Peyer's patch (tissue), 4 donors: ENCODE results near the gene FLT4. TPM values are rescaled to one million over a fixed set of nuclear protein-coding genes. Genes with fewer than 3 reads are reported as not detected.

ENCODE experiments used
- DNase-seq, 3 donors: peaks; one replicate each; pipeline ENCODE4 v3.0.0-alpha.2; 2017 to 2019
- H3K27ac ChIP-seq, 4 donors: fragments of 200-600 bp; sonication (generic); one replicate each; pipeline ENCODE4 v1.5.1; 2016 to 2019
- H3K27me3 ChIP-seq, 2 donors: fragments of 200-600 bp; sonication (generic); one replicate each; pipeline ENCODE4 v1.5.1; 2019
- H3K36me3 ChIP-seq, 3 donors: fragments of 200-600 bp; sonication (generic); one replicate each; pipeline ENCODE4 v1.5.1; 2016 to 2019
- H3K4me1 ChIP-seq, 4 donors: fragments of 200-600 bp; sonication (generic); one replicate each; pipeline ENCODE4 v1.5.1; 2016 to 2019
- H3K4me3 ChIP-seq, 4 donors: fragments of 200-600 bp; sonication (generic); 1 replicate in 3 of 4; 2 replicates in 1 of 4; pipeline ENCODE4 v1.5.1; 2016 to 2019; ENCODE audit warnings: mild to moderate bottlenecking in 1 of 4
- H3K9me3 ChIP-seq, 4 donors: fragments of 200-600 bp; sonication (generic); one replicate each; pipeline ENCODE4 v1.5.1; 2016 to 2019; ENCODE audit warnings: mild to moderate bottlenecking in 1 of 4
- POLR2A ChIP-seq, 2 donors: fragments of 450-650 bp; IDR thresholded peaks; one replicate each; pipeline ENCODE4 v1.5.1; 2017; ENCODE audit warnings: antibody characterized with exemption in 2 of 2, mild to moderate bottlenecking in 2 of 2, moderate library complexity in 2 of 2
- total RNA-seq, 4 donors: library from RNA; depleted of rRNA; stranded (reverse); fragments of >200 nt; gene quantifications; one replicate each; pipeline ENCODE4 v1.1.0, GENCODE V29; 2016
- TF ChIP-seq, protein P1 (sequence below), 6 experiments: fragments of 450-650 bp in 4 of 6; fragments of 200-600 bp in 2 of 6; sonication (generic) in 1 of 6; IDR thresholded peaks; one replicate each; pipeline ENCODE4 v1.5.1; 2017 to 2019; ENCODE audit warnings: antibody characterized with exemption in 6 of 6, mild to moderate bottlenecking in 3 of 6, moderate library complexity in 1 of 6

Gene FLT4
- total RNA-seq, 4 donors from 2014 or later = 3.9 to 17.3 (median 6.1) TPM

DNA sequence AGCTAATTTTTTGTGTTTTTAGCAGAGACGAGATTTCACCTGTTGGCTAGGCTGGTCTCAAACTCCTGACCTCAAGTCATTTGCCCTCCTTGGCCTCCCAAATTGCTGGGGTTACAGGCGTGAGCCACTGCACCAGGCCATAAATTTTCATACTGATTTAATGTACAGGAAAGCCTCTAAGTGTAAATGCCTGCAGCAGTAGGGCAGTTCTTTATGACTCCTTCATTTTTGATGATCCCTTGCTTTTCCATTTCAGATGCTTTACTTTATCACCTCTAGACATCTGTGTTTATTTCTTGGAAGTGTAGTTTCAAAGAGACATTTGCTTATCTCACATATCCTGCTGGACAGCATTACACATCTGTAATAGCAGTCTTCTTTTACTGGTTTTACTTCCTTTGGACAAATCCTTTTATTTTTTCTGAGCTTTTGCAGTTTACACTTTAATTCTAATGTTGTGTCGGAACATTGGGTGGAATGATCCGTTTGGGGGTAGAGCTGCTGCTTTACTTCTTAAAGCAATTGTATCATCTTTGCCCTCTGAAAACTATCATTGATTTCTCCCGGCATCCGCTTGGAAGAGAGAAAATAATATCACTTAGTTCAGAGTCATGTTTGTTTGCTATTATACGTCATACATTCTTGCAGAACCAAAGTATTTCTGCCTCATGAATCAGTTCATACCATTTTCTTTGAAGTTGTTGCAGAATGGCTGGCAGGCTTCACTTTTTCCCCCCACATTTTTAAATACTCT, 94.1 kb downstream of the FLT4 start:
- Histone ChIP-seq H3K4me1 (no peaks in the 10 kb centered on the region), H3K27me3 (no peaks in the 10 kb centered on the region), H3K9me3 (no peaks in the 10 kb centered on the region), H3K4me3 (no peak overlapping the region), H3K36me3 (peaks cover 0 to 18% (median 0%) of the 10 kb centered on the region in 3 donors), H3K27ac (no peak overlapping the region)
- TF ChIP-seq, protein P1, sequence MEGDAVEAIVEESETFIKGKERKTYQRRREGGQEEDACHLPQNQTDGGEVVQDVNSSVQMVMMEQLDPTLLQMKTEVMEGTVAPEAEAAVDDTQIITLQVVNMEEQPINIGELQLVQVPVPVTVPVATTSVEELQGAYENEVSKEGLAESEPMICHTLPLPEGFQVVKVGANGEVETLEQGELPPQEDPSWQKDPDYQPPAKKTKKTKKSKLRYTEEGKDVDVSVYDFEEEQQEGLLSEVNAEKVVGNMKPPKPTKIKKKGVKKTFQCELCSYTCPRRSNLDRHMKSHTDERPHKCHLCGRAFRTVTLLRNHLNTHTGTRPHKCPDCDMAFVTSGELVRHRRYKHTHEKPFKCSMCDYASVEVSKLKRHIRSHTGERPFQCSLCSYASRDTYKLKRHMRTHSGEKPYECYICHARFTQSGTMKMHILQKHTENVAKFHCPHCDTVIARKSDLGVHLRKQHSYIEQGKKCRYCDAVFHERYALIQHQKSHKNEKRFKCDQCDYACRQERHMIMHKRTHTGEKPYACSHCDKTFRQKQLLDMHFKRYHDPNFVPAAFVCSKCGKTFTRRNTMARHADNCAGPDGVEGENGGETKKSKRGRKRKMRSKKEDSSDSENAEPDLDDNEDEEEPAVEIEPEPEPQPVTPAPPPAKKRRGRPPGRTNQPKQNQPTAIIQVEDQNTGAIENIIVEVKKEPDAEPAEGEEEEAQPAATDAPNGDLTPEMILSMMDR (IDR thresholded peaks at IDR 0.05) = no peak
- TF ChIP-seq POLR2A (IDR thresholded peaks at IDR 0.05) = no peak
- DNase-seq = no peak

DNA sequence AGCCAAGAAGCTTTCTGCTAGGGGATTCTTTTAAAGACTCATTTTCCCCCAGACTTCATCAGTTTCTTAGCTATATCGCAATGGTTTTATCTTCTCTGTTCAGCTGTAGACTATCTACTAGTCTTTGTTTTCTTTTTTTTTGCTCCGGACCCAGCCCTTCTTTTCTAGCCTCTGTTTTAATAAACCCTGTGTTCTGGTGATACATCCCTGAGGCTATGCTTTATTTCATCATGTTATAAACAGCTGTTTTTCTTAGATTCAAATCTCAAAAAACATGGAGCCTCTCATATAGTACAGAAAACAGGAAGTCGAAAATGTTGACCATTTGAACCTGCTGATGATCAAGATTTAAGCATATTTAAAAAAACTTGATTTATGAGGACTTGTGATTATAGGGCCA, 95.9 kb downstream of the FLT4 start:
- no peak overlapping the region for H3K4me3 ChIP-seq
- no peak for TF ChIP-seq POLR2A (IDR thresholded peaks at IDR 0.05)
- TF ChIP-seq, protein P1 (IDR thresholded peaks at IDR 0.05) = no peak
- DNase-seq = no peak
- H3K27me3 ChIP-seq = no peaks in the 10 kb centered on the region
- no peaks in the 10 kb centered on the region for H3K9me3 ChIP-seq
- H3K36me3 ChIP-seq = peaks cover 0 to 20% (median 0%) of the 10 kb centered on the region in 3 donors
- no peak overlapping the region for H3K27ac ChIP-seq
- peaks cover 0 to 3% (median 0%) of the 10 kb centered on the region in 4 donors for H3K4me1 ChIP-seq

Other genes starting within 250 kb of the FLT4 start
- 10 to 100 TPM; 11.2 to 26.8 (median 15.5) TPM for gene CNOT6, start 155.2 kb downstream of the FLT4 start, total RNA-seq
- gene SCGB3A1, start 58.1 kb downstream of the FLT4 start, total RNA-seq = not detected
- not detected for gene OR2Y1, start 90.5 kb upstream of the FLT4 start, total RNA-seq
- gene MGAT1, start 153.2 kb upstream of the FLT4 start, total RNA-seq = 100 to 1,000 TPM; 102 to 155 (median 144) TPM
- 10 to 100 TPM; 22.4 to 45.8 (median 36.4) TPM for gene ZFP62, start 211.7 kb upstream of the FLT4 start, total RNA-seq
- gene BTNL8, start 249.6 kb upstream of the FLT4 start, total RNA-seq = 100 to 1,000 TPM in 3 of 4 donors, 1 to 10 TPM in 1; 6.6 to 337 (median 134) TPM